Renal cortex interstitium (tissue), 11 donors: ENCODE measurements around the gene SORCS2. TPM values are rescaled to one million over a fixed set of nuclear protein-coding genes. Genes with fewer than 3 reads are reported as not detected.

Experiments
- DNase-seq, 11 donors: peaks; one replicate each; pipeline ENCODE4 v3.0.0-alpha.2; 2013; ENCODE audit warnings: low read depth in 9 of 11, low spot score in 4 of 11; ENCODE audit errors: extremely low read depth in 1 of 11
- polyA plus RNA-seq, 3 donors: library from polyadenylated mRNA; unstranded; fragments of 120-200 nt; gene quantifications; one replicate each; pipeline ENCODE4 v1.2.1, GENCODE V29; 2013; ENCODE audit not compliant: insufficient read length in 3 of 3

Gene SORCS2
- polyA plus RNA-seq, 3 donors, result 8.3 to 13.3 (median 9.9) TPM

DNA sequence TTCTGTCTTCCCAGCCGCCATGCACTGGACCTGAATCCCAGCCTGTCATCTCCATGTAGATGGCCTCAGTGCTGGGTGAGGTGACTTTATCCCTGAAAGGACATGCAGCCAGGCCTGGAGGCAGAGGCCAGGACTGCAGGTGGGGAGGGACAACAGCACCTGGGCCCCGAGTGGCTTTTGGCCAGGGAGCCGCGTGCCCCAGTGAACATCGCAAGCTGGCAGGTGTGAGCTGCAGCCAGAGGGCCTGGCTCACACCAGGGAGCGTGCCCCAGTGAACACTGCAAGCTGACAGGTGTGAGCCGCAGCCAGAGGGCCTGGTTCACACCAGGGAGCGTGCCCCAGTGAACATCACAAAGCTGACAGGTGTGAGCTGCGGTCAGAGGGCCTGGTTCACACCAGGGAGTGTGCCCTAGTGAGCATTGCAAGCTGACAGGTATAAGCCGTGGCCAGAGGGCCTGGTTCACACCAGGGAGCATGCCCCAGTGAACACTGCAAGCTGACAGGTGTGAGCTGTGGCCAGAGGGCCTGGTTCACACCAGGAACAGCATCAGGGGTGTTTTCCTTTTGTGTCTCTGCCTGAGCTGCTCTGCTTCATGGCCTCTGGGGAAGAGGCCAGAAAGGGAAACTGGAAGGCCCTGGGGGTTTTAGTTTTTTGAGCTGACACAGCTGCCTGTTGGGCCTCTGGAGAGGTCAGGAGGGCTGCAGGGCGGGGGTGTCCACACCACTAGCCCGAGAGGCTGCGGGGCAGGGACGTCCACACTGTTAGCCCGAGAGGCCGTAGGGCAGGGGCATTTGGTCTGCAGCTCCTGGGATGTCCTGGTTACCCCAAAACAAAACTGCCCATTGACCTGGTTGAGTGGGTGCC, 265.1 kb downstream of the SORCS2 start:
- DNase-seq, result no peak

DNA sequence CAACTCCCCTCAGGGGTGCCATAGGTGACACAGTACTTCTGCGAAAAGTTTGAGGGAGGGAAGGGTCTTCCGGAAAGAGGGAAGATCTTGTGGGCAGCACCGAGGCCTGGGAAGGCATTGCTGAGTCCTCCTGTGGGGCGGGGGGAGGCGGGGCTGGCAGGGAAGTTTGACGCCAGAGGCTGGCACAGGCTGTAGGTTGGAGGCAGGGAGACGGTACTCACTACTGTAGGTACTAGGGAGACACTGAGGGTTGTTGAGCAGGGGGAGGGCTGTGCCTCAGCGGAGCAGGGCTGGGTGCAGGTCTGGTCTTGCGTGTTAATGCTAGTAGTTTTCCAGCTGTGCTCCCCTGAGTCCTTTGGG, 265.7 kb downstream of the SORCS2 start:
- DNase-seq, result no peak

DNA sequence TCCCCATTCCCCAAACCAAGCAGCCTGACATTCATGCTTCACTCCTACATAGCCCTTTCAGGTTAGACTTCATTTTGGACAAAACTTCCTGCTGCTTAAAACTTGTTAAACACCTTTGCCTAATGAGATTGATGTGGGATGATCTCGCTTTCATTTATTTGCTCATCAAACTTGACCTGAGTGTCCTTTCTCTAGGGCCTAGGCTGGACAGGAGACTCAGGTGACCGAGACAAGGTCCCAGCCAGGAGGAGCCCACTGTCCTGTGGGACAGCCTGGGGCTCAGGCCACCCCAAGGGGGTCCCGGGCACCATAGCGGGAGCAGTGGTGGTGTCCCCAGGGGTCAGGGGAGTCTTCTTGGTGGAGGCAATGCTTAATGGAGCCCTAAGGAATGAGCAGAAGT, 266.1 kb downstream of the SORCS2 start:
- DNase-seq, result no peak

DNA sequence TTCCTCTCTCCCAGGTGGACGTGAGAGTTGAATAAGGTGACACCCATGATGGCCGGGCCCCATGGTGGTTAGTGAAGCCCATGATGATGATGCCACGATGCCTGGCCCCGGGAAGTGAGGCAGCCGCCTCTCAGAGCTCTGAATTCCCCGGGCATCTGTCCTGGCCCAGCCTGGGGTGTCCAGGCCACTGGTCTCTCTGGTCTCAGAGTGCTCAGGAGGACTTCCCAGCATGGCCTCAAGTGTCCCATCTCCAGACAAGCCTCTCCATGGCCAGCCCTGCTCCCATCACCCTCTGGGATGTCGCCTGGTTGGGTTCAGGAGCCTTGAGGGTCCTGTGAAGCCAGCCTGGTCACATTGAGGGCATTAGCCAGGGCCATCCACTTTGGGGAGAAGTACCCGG, 267.1 kb downstream of the SORCS2 start:
- no peak for DNase-seq

DNA sequence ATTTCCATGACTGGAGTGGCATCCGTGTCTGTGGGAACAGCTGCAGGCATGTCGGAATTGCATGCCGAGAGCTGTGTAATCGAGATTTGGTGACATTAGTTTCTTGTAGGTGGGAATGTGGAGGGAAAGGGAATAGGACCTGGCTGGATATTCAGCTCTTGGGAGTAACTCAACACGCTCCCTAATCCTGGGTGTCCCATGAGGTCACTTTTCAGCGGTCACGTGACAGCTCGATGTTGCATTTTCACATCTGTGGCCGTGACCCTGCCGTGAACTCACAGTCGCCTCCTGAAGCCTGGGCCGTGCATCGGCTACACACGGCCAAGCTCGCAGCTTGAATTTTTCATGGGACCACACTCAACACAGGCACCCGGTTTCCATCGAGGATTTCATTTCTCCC, 268.2 kb downstream of the SORCS2 start:
- DNase-seq, result peak in 7 of 11 donors; percentile 13 to 42 (median 32)

DNA sequence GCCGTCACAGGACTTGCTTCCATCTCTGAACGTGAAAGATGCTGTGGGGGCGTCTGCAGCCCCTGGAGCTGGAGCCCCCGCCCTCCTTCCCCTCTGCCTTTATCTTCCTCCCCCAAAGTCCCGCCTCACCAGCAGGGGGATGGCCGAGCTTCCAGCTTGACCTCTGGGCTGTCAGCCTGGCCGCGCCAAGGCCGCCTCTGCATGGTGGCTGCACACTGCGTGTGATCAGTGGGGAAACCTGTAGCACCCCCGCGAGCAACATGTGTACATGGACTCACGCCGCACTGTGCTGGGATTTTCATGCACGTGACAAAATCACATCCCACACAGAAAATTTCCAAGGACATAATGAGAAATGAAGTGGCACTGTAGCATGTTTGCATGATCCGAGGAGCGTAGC, 268.9 kb downstream of the SORCS2 start:
- DNase-seq, result no peak

DNA sequence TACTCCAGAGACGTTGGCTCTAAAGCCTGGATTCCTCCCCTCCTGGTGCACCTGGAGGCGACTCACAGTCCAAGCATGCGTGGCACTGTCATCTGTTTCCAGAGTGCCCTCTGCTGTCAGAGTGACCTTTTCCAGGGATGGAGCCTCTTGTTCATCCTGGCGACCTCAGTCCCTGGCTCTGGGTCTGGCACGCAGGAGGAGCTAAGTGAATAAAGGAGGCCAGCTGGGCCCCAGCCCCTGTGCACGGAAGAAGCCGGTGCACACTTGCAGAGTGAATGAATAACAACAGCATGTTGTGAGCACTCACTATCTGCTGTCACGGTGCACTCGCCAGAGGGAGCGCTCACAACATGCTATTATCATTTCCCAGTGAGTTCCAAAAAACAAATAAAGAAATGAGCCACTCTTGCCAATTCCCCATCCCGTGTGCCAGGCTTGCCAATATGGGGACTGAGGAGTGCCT, 270.2 kb downstream of the SORCS2 start:
- peak in 1 of 11 donors; percentile 23 for DNase-seq

DNA sequence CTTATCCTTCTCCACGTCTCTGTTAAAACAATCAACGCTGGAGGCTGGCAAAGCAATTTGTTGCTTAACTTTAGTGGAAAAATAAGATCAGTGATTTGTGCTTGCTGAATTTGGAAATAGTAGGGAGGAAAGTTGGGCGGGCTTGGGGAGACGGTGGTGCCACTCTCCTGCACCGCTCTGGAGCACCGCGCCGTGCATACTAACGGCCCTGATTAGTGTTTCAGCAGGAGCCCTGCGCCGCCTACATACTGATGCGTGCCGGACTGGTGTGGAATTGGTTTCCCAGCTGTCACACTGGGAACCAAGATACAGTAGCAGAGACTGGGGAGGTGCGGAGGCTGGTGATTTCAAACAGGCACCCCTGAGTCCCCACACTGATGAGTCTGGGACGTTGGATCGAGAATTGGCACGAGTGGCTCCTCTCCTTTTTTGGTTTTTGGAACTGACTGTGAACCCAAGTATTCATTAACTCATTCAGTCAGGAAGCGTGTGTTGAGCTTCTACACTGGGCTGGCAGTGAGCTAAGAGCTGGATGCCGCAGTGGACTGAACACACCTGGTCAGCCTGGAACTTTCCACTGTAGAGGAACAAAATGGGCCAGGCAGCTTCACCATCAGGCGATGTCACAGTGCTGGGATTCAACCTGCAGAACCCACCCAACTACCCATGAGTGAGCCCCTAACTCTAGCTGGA, 271.4 kb downstream of the SORCS2 start:
- DNase-seq, result no peak

DNA sequence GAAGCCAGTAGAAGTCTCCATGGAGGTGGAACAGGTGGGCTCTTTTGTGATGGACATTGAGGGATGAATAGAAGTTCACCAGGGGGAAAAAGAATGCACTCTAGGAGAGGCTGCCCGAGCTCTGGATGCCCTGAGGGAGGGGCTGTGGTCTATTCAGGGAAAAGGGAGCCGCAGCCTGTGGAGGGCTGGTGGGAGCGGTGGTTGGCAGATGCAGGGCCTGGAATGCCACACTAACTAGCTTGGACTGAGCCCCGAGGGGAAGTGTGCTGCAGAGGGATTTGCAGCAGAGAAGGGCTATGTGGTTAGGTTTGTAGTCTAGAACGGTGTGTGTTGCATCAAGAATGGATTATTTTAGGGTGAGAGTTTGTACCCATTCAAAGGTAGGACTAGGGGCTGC, 271.9 kb downstream of the SORCS2 start:
- no peak for DNase-seq

DNA sequence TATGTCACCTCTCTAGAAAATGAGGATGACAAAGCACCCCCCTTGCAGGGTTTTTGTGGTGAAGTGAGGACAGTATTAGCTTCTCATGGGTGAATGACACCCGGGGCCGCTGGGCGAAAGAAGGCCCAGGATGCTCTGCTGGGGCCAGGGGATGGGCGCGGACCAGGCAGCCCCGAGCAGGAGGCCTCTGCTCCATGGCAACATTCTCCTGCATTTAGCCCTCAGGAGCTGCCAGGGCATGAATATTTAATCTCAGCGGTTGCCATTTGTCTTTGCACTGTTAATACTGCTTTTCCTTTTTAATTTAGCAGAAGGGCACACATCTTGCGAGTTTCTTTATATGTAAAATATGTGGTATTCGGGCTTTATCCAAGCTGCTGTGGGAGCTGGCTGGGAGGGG, 272.7 kb downstream of the SORCS2 start:
- no peak for DNase-seq

DNA sequence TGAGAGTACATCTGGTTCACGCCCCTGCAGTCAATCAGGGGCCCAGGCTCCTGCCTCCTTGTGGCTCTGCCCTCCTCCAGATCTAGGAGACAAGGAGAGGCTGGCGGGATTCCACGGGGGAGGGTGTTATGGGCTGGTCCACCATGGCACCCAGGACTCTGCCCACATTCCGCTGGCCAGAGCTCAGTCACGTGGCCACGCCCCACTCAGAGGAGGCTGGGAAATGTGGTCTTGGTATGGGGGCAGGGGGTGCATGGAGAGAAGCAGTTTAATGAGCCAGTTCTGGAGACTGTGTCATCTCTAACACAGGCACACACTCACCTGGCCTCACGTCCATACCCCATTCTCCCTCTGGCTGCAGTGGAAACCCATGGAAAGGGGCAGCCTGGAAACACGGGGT, 273.9 kb downstream of the SORCS2 start:
- DNase-seq, result no peak

DNA sequence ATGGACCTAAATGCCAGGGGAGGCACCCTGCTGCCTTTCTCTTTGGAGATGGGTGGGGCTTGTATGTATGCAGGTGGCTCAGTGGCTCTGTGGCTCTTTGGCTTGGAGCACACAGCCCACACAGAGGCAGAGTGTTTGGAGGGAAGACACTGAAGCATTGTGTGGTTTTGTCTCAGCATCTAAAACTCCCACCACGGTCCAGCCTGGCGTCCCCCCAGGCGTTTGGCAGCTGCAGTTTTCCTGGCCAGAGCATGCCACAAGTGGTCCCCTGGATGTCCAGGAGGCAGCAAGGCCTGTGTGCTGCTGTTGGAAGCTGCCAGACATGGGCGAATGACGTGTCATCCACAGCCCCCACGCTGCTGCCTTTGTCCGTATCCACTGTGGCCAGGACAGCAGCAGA, 274.6 kb downstream of the SORCS2 start:
- DNase-seq, result no peak

DNA sequence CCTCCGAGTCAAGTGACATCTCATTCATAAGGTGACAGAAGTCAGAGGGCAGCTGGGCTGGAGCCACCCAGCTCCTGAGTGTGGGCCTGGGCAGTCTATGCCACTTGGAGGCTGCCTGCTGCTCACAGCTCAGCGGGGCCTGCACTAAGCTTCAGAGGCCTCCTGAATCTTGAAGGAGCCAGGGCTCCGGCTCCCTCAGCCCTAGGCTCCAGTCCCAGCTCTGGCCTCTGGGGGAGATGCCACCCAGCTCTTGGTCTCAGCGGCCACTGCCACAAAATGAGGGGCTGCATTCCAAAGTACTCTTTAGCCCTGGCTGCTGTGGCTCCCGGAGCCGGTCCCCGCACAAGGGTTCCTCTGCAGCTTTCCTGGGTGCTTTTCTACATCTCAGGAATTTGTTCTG, 275.1 kb downstream of the SORCS2 start:
- DNase-seq, result no peak

DNA sequence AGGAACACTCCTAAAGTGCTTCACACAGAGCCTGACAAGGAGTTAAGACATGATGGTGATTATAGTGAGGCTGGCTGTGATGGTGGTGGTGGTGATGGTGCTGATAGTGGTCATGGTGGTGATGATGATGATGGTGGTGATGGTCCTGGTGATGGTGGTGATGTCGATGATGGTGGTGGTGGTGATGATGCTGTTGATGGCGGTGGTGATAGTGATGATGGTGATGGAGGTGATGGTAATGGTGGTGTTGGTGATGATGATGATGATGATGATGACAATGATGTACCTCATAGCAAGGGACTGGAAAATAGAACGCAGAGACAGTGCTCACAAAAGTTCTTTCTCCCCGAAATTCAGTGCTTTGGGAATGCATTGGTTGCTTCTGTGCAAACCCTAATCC, 276.7 kb downstream of the SORCS2 start:
- DNase-seq, result no peak

DNA sequence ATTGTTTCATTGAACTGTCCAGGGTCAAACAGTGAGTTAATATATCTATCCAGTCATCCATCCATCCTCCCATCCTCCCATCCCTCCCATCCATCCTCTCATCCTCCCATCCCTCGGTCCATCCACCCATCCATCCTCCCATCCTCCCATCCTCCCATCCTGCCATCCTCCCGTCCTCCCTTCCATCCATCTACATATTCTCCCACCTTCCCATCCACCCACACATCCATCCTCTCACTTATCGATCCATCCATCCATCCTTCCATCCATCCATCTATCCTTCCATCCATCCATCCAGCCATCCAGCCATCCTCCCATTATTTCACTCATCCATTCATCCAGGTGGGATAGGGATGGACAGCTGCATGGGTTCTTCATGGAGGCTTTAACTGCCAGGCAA, 277.8 kb downstream of the SORCS2 start:
- DNase-seq, result no peak

DNA sequence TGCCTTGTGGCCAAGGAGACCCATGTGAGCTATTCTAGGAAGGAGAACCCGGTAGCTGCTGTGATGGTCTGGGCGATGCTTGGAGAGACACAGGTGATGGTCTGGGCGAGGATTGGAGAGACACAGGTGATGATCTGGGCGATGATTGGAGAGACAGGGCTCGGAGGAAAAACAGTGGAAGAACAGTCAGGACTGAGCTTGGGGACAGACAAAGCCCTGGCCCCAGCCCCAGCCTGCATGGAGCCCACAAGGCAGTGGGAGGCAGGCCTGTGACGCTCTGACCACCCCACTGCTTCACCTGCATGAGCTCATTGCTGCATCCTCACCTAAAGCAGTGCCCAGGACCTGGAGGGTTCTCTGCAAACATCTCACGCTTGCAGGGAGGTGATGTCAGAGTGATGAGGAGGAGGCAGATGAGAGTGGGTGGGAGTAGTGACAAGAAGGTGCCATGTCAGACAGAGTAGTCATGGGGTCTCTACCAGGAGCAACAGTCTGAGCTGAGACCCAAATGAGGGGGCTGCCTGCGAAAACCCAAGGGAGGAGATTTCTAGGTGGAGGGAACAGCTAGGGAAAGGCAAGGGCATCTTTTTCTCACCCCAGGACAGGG, 278.3 kb downstream of the SORCS2 start:
- DNase-seq, result no peak

DNA sequence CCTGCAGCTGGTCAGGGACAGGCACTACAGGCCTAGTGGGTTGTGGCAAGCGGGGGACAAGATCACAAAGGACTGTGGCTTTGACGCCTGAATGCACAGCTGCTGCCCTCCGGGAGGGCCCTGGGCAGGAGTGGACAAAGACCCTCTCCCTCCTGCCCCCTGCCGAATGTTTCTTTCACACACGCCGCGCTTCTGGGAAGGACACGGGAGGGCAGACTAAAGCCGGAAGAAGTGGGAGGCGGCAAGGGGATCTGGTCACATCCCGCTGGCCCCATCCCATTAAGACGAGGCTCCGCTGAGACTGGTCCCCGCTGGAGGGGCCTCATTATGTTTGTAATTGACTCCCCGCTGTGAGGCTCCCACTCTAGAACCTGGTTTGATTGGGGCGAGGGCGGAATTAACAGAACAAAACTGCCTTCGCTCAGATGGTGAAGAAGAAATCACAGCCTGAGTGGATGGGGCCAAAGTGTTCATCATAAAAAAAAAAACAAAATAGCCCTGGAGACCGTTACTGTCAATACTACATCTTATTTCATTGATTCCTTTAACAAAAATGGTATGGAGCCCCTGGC, 280.2 kb downstream of the SORCS2 start:
- peak in 8 of 11 donors; percentile 15 to 51 (median 34) for DNase-seq

DNA sequence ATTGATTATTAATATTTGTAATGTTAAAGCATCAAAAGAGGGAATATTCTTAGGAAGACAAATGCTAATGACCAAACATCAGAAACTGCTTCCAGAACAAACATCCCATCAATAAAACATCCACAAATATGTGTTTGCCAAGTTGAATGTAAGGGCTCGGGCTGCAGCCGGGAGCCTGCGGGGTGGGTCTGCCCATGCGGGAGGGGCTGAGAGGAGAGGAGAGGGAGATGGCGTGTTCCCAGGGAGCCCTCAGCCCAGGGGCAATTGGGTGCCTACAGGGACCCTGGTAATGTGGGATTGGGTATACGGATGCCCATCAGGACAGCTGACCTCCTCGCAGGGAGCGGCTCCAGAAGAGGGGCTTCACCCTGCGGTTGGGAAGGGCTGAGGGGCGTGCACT, 280.7 kb downstream of the SORCS2 start:
- no peak for DNase-seq

DNA sequence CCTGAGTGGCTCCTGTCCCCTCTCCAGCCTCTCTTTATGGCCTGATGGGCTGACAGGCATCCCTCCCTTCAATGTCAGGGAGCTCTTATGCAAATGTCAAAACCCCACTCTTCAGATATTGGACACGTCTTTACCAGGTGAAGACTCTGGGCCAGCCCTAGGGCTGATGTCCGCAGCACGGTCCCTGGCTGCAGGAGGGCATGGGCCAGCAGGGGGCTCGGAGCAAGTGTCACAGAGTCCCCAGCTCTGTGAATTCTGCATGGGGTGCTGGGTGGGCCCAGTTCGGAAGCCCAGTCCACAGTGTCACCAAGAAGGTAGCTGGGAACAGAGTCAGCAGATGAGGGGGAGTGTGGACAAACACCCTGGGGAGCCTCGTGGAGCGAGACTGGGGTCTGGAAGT, 282.0 kb downstream of the SORCS2 start:
- DNase-seq, result no peak

DNA sequence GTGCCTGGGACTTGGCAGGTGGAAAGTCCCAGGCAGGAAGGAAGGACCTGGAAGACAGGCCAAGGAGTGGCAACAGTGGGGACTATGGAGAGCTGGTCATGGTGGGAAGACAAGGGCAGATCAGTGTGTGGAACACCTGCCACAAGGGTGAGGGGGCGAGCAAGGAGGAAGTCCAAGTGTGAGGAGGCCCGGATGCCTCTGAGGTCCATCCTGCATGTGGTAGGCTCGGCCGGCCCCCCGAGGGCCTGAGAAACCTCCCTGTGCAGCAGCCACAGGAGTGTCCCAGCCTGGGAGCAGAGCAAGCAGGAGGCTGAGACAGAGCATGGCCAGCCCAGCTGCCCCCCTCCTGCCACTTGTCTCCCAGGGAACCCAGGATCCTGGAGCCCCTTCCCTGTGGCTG, 282.9 kb downstream of the SORCS2 start:
- no peak for DNase-seq
